GM18868 (cell line): ENCODE measurements around the gene B3GAT1.
"Not testable (repeated sequence)": the region's sequence is repeated elsewhere in the genome, so short reads cannot be mapped to it uniquely, and the experiment has no call there.

ENCODE experiments used
- ATAC-seq: cut with Tn5 transposase; IDR thresholded peaks from one replicate; pipeline ENCODE4 v1.9.1; 2021; ENCODE audit warnings: mild to moderate bottlenecking, moderate library complexity; ENCODE audit not compliant: unreplicated experiment

B3GAT1 gene, protein sequence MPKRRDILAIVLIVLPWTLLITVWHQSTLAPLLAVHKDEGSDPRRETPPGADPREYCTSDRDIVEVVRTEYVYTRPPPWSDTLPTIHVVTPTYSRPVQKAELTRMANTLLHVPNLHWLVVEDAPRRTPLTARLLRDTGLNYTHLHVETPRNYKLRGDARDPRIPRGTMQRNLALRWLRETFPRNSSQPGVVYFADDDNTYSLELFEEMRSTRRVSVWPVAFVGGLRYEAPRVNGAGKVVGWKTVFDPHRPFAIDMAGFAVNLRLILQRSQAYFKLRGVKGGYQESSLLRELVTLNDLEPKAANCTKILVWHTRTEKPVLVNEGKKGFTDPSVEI

DNA sequence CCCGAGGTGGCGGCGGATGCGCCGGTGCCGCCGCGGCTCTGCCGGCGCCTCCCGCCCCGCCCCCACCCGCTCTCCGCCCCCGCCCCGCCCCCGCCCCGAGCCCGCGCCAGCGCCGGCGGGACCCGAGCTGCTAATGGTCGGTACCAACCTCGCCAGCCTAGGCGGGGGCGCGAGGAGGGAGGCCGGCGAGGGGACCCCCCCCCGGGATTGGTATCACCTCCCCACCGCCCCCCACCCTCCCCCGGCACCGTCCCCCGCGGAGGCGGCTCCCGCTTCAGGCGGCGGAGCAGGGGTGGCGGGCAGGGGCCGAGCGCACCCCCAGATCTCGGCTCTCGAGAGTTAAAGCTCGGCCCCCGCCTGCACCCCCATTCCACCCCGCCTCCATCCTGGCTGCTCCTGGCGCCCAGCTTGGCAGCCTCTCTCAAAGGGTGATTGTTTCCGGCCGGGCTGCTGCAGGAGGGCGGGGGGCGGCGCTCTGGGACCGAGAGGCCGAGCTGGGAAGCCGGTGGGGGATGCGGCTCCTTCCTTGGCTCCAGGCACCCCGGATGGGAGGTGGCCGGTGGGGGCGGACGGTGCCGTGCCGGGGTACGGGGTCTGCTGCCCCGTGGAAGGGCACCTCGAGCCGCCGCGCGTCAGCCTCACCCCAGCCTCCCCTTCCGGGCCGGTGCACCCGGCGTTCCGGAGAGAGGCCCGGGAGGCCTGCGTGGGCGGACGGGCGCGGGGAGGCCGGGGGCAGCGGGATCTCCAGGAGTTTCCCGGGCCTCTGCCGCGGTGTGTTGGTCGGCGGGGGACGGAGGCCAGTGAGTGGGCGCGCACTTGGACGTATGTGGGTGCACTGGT, at the start of gene B3GAT1:
Gene B3GAT1 (minus strand): TSS at position 40 of the 840 bp plus-strand sequence. CDS start 24,583 bp downstream, outside the sequence.
- ATAC-seq = no peak

DNA sequence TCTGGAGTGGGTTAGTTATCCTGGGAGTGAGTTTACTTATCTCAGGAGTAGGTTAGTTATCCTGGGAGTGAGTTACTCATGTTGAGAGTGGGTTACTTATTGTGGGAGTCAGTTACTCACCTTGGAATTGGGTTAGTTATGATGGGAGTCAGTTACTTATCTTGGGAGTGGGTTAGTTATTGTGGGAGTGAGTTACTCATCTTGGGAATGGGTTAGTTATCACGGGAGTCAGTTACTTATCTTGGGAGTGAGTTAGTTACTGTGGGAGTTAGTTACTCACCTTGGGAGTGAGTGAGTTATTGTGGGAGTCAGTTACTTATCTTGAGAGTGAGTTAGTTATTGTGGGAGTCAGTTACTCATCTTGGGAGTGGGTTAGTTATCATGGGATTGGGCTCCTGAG, 49.6 kb upstream of the B3GAT1 start:
- ATAC-seq = no peak

DNA sequence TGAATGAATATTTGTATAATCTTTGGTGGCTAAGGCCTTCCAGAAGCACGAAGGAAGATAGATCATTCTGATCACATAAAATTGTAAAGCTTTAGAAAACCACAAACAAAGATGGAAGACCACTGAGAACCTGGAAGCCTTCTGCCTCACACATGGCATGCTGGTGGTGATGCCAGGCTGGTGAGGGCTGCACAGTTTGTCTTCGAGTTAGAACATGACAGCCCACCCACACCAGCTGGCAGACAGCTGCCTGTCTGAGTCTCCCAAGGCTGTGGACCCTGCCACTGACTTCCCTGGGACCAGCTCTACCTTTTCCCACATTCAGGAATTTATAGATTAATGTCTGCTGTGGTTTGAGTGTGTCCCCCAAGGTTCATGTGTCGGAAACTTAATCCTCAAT, 48.8 kb upstream of the B3GAT1 start:
- ATAC-seq = no peak

DNA sequence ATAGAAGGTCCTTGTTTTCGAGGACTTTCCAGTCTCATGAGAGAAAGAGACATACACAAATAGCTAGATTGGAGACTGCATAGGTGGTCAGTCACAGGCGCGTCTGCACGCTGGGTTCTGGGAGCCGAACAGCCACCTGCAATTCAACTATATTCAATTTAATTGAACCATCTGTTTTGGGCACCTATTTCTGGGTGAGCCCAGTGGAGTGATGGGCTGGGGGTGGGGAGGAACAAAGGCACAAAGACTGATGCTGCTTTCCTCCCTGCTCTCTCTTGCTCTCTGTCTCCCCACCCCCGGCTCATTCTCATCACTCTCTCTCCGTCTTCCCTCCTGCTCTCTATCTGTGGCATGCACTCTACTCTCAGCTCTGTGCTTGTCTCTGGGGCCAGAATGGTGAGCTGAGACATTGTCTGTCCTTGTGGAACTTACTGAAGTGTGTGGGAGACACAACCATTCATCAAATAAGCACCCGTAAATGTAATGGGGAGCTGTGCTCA, 48.1 kb upstream of the B3GAT1 start:
- ATAC-seq = no peak

DNA sequence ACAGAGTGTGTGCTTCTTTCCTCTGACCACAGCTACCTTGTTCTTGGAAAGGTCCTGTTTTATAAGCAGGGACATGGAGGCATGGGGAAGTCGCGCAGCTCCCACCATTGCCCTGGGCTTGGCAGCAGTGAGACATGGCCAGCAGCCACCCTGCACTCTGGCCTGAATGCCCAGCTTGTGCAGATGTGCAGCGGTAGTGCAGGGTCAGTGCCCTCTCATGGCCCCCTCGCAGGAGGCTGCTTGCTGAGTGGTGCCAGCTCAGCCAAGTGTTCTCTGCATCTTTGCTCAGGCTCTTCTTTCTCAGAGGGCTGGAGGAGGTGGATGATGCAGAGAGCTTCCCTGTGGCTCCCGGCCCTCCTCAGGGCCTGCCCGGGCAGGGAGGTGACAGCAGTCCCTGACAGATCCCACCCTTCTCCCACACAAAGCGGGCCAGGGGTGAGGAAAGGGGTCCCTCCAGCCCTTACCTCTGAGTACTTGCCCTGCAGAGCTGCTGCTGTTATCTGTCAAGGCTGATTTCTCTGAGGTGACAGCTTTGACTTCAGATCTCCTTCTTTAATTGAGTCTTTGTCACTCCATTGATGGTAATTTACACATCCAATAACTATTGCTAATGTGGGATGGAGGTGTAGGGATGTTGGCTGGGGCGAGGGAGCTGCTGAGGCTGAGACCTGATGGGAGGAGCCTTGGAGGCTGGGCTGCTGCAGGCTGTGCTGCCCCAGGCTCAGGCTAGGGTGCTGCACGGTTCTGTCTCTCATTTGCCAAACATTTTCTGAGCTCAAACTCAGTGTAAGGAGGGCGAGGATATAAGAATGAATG, 47.4 kb upstream of the B3GAT1 start:
- ATAC-seq = no peak

DNA sequence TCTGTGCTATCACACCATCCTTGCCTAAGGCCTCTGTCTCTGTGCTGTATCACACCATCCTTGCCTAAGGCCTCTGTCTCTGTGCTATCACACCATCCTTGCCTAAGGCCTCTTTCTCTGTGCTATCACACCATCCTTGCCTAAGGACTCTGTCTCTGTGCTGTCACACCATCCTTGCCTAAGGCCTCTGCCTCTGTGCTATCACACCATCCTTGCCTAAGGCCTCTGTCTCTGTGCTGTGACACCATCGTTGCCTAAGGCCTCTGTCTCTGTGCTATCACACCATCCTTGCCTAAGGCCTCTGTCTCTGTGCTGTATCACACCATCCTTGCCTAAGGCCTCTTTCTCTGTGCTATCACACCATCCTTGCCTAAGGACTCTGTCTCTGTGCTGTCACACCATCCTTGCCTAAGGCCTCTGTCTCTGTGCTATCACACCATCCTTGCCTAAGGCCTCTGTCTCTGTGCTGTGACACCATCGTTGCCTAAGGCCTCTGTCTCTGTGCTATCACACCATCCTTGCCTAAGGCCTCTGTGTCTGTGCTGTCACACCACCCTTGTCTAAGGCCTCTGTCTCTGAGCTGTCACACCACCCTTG, 45.5 kb upstream of the B3GAT1 start:
- not testable (repeated sequence) for ATAC-seq

DNA sequence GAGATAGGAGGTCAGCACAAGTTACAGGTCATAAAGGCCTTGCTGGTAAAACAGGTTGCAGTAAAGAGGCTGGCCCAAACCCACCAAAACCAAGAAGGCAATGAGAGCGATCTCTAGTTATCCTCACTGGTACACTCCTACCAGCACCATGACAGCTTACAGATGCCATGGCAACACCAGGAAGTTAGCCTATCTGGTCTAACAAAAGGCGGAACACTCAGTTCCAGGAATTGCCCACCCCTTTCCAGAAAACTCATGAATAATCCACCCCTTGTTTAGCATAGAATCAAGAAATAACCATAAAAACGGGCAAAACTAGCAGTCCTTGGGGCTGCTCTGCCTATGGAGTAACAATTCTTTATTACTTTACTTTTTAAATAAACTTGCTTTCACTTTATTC, 43.5 kb upstream of the B3GAT1 start:
- ATAC-seq = no peak

DNA sequence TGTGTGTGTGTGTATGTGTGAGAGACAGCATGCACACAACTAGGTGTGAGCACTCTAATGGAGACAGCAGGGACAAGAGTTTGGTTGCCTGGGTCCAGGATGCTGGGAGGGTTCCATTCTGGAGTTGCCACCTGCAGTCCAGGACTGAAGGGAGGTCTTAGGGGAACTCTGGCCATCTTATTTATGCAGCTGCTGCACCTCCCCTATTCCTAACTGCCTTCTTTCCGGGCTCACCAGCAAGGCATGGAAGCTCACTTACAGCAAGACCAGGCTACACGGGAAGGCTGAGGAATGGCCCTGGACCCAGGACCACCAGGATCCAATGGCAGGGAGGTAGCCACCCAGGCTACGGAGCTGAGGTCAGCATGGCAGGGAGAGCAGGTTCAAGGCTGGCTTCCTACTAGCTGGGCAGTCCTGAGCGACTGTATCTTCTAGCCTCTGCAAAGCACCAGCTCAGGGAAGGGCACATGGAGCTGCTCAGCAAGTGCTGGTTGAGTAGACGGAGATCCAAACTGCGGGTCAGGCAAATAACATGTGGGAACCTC, 42.2 kb upstream of the B3GAT1 start:
- ATAC-seq = no peak

DNA sequence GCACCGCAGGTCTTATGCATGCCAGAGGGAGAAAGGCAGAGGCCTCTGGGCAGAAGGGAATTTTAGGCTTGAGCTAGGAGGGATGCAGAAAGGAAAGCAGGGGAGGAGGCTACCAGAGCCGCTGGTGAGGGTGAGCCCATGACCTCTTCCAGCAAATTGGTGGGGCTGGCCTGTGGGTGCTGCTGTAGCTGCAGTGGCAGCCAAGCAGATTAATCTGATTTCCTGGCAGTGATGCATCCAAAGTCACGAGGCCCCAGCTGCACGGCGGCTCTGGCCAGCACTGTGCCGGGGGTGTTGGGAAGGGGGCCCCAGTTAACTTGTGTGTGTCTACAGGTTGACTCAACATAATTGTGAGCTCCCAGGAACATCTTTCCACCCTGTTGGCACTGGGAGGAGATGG, 41.4 kb upstream of the B3GAT1 start:
- no peak for ATAC-seq

DNA sequence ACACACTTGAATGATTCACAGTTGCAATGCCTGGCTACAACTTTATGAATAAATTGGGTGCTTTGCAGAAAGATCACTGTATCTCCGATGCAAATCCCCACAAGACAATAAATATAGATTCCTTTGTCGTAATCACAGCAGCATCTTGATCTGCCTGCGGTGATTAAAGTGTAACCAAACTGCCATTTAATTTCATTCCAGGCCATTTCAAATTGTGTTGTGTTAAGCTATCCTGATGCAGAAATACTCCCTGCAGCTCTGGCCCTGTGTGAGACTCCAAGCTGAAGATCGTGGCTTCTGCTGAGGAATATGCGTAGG, 40.8 kb upstream of the B3GAT1 start:
- ATAC-seq = no peak

DNA sequence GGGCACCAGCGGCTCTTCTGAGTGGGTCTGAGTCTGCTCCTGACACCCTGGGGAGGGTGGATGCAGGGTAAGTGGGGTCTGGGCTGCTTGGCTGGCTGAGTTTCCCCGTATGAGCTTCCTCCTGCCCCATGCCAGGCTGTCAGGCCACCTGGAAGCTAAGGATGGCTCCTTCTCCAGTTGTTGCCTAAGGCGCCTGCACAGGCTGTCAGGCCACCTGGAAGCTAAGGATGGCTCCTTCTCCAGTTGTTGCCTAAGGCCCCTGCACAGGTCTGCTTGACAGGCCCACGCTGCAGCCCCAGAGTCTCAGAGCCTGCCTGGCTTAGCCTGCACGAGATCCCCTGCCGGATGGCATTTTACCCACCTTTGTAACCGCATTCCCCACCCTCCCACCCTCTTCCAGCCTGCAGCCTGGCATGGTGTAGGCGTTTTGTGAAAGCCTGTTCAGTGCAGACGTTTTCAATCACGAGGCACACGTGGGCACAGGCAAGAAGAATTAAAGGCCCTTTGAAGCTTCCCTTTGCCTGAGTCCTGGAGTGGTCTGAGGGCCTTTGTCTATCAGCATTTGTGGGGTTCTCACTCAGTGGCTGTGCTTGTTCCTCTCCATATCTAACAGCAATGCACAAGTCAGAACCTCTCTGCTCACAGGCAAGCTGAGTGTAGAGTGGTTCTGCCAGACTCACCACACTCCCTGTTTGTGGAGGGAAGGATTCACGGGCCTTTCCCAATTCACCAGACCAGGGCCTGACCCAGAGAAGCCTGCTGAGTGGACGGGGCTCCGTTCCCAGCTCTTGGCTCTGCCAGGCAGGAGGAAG, 40.2 kb upstream of the B3GAT1 start:
- no peak for ATAC-seq

DNA sequence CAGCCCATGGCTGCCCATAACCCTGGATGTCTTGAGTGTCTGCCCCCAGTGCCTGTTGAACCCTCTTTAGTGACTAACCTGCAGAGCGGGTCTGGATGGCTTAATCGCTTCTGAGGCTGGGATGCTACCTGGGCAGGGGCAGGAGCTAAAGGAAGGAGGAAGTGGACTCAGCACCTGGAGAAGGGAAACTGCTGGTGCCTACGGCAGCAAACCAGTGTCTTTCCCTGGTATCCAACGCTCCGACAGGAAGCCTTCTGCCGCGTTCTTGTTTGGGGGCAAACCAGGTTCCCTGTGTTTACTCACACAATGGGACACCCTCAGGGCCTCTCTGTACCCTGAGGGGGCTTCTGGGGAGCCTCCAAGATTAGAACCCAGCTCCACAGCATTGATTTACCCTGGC, 38.1 kb upstream of the B3GAT1 start:
- no peak for ATAC-seq

DNA sequence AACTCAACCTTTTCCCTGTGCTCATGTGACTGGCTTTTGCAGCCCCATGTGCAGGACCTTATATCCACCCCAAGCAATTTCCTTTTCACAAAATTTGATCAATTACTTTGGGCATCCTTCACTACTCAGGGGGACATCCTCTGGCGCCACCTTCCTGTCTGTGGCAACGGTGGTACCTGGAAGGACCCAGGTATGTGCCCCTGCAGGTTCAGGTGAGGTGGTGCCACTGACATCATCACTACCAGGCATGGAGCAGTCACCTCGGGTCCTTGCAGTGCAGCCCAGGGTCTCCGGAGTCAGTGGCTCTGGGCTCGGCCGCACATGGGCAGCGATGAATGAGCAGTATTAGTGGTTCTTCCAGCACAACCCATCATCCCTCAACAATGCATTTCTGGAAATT, 37.7 kb upstream of the B3GAT1 start:
- no peak for ATAC-seq

DNA sequence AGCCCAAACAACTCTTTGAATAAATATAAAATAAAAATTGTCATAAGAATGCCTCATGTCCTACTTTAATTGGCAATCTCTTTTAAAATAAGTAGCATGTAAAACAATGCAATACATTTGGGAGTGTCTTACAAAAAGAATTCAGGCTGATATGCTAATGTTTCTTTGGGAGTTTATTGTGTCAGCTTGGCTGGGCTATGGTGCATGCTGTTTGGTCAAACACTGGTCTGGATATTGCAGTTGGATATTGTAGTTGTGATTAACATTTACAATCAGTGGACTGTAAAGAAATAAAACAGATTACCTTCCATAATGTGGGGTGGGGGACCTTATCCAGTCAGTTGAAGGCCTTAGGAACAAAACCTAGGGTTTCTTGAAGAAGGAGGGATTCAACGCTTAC, 37.0 kb upstream of the B3GAT1 start:
- ATAC-seq = no peak

DNA sequence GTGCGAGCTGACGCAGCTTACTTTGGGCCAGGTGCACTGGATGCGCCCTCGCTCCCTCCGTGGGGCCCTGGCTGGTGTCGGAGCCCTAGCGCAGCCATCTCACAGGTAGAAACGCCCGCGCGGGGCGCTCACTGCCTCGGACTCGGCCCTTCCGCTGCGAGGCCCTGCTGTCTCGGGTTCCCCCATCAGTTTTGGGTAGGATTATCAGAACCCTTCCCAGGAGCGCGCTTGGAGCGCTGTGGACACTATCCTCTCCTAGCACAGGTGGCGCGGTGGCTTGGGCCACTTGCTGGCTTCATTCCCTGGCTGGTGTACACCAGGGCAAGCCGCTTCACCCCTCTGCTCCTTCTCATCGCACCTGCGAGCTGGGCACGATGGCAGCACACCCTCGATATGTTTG, 35.7 kb upstream of the B3GAT1 start:
- ATAC-seq = no peak

DNA sequence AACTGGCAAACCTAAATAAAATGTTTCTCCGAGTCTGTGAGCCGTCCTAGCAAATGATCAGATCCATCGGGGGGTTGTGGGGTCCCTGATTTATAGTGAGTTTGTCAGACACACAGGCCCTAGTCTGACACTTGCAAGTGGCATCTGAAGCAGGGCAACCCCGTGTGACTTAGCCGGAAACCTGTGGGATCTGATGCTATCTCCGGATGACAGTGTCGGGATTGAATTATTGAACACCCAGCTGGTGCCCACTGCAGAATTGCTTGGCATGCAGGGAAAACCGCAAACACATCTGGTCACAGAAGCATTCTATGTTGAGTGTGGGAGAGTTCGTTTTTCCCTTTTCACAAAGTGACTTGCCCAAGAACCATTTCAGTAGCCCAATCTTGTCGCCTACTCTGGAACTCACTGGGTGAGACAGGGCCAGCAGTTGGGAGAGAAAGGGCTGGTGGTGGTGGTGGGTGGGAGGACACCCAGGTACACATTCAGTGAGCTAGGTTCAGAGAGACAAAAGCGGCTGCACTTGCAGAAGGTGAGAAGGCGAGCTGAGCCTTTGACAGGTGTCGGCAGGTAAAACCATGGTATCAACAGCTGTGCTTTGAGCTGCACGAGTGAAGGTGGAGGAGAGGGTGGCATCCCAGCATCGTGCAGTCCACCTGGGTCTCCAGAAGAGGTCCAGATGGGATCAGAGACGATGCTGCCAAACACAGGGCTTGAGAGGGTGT, 33.7 kb upstream of the B3GAT1 start:
- ATAC-seq = no peak

DNA sequence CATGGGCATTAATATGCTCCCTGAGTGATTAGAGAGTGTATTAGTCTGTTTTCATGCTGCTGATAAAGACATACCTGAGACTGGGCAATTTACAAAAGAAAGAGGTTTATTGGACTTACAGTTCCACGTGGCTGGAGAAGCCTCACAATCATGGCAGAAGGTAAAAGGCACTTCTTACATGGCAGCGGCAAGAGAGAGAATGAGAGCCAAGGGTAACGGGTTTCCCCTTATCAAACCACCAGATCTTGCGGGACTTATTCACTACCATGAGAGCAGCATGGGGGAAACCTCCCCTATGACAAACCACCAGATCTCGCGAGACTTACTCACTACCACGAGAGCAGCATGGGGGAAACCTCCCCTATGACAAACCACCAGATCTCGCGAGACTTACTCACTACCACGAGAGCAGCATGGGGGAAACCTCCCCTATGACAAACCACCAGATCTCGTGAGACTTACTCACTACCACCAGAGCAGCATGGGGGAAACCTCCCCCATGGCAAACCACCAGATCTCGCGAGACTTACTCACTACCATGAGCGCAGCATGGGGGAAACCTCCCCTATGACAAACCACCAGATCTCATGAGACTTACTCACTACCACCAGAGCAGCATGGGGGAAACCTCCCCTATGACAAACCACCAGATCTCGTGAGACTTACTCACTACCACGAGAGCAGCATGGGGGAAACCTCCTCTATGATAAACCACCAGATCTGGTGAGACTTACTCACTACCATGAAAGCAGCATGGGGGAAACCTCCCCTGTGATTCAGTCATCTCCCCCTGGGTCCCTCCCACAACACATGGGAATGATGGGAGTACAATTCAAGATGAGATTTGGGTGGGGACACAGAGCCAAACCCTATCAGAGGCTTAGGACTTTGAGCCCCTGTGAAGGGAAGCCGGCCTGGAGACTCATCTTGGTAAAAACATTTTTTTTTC, 32.4 kb upstream of the B3GAT1 start:
- ATAC-seq = not testable (repeated sequence)

DNA sequence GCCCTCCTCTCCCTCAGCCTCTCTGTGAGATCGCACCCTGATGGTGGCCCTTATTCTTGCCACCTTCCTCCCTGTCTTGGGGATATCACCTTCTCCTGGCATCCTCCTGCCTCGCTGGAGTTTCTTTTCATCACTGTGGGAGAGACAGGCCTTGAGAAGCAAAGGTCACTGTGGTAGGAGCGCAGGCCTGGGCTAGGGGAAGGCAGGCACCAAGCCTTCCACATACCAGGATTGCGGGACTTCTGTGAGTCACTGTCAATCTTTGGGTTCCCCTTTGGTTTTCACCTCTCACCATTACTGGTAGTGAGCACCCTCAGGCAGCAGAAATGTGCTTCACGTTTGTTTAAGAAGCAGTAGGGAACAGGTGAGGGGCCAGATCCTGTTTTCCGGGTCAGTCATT, 31.2 kb upstream of the B3GAT1 start:
- ATAC-seq = no peak
